GM21447 (cell line): ENCODE data around the gene OPCML.

Experiments
- ATAC-seq: cut with Tn5 transposase; IDR thresholded peaks from one replicate; pipeline ENCODE4 v1.9.1; 2021; ENCODE audit not compliant: unreplicated experiment

OPCML gene

GRCh38 chr11:132539590-132540368 lies 992.5 kb downstream of the OPCML start:
- ATAC-seq, result no peak

- ATAC-seq, result no peak
These were observed 993.7 kb downstream of the OPCML start for GRCh38 chr11:132538642-132539041.

GRCh38 chr11:132535830-132536229 lies 996.5 kb downstream of the OPCML start:
- no peak for ATAC-seq

DNA sequence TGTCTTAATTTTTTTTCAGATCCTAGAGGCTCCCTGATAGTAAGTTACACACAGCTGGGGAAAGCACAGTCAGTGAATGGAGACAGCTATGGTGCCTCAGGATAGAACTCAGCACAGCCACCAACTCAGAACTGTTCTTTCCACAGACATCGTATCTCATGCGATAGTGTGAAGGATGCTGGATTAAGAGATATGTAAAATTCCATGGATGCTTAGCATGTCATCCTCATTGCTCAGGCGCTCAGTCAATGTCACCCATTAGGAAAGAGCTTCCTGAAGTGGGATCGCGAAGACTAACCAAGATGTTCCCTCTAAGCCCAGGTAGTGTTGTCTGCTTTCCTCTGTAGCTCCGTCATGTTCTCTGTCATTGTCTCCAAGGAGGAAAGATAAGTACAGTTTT lies 1000.4 kb downstream of the OPCML start:
- ATAC-seq, result no peak

DNA sequence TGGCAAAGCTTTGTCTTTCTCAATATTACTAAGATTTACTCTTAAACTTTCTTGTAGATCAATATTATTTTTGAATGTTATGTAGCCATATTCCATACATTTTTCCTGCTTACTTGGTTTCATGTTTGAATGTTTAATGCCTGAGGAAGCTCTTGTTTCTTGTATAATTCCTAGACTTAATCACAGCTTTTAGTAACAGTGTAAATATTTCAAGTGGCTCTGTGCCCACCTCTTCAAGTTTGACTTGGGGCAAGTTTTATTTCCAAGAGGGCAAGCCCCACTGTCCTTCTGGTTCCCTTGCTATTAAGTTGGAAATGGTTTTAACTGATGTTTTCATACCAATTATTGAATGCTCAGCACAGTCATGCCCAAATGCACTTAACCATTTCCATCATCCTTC lies 1004.1 kb downstream of the OPCML start:
- ATAC-seq, result no peak

DNA sequence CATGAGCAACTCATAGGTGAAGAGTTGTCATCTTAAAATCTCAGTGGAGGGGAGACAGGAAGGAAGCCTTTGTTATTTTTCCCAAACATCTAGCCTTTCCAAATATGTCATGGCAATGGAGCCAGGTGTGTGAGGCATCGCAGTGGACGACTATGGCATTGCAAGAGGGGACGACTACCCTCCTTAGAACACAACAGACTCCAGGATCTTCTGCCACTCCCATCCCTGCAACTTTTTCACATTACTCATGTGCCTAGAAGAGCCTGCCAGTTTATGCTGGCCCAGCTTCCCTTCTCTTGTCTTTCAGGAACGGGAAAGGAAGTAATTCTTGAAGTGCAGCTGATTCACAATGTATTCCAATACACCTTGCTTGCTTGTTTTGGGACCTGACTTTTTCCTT lies 1008.4 kb downstream of the OPCML start:
- ATAC-seq, result no peak

DNA sequence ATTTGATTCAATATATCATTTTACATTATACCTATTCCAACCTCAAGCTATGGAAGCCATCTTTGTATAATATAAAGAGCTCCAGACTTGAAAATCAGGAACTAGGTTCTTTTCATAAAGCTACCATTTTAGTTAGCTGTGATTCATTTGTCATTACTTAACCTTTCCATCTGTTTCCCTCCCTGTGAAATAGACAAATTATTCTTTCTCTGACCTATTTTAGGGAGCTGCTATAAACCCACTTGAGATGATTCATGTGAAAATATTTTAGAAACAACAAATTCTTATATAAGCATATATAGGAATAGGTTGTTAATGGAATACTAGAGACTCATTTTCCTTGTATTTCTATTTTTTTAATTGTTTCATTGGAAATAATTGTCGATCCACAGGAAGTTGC lies 1012.1 kb downstream of the OPCML start:
- no peak for ATAC-seq

GRCh38 chr11:132519241-132519815 lies 1013.0 kb downstream of the OPCML start:
- no peak for ATAC-seq

DNA sequence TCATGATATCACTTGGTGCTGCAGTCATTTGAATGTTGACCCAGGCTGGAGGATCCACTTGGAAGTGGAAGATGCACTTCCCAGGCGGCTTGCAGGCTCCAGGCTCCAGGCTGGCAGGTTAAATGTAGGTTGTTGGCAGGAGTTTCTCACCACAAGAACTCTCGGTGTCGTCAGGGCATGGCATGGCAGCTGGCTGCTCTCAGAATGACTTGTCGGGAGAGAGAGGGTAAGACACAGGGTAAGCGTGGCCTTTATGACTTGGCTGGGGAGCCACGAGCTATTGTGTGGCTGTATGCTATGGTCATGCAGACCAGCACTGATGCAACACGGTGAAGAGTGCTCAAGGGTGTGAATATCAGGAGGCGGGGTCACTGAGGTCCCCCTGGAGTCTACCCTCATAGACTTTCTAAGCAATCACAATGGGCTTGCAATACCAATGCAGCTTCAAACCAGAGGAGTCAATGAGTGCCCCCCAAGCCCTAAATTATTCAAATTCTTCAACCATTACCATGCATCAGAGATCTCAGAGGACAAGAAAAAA lies 1027.7 kb downstream of the OPCML start:
- ATAC-seq, result no peak

DNA sequence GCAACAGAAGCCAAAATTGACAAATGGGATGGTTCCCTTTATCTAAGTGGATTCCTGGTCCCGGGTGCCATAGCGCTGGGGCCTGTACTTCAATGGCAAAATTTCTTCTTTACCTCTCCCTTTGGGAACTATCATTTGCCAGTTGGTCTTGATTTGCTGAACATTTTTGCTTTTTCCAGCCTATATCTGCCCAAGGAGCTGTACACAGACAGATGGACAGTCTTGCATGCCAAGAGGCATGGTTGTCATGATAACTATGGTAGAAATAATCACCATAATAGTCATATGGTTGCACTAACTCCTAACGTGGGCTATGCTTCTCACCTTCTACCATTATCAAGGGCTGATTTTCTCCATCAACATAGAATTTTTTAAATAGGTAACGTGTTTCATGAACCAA lies 1030.9 kb downstream of the OPCML start:
- no peak for ATAC-seq

- no peak for ATAC-seq
These were observed 1032.6 kb downstream of the OPCML start for GRCh38 chr11:132499661-132500060.

GRCh38 chr11:132496341-132496740 lies 1036.0 kb downstream of the OPCML start:
- ATAC-seq, result no peak

DNA sequence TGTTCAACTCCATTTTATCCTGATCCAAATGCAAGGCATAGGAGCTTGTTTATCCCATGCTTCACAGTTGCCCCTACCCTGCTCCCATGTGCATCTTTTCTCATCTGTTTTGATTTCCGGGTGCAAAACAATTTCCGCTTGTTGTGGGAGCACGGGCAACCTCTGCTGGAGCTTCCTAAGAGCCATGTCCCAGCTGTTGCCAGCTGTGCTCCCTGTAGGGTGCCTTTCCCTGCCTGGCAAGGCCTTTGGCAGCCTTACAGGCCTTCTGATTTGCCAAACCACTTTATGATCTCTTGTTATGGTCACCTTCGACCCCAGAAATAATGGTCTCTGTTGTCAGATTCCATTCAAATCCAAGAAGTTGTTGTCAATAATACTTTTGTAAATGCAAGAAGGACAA lies 1038.5 kb downstream of the OPCML start:
- no peak for ATAC-seq

- ATAC-seq, result no peak
These were observed 1041.3 kb downstream of the OPCML start for GRCh38 chr11:132490978-132491377.

DNA sequence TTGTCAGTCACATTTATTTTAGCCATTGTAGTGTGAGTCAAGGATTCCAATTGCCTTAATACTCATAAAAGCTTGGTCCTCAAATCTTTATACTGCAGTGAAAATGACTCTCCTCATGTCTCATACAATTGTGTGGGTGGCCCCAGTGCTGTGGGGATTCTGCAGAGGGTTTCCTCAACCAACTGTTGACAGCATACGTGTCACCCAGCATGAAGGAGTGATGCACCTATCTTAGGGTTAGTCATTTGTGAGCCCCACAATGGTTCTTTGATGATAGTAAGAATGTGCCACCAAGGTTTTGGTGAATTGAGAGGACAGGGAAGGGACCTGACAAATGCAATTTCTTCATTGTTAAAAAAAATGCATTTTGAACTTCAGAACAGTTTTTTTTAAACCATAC lies 1046.2 kb downstream of the OPCML start:
- ATAC-seq, result no peak

DNA sequence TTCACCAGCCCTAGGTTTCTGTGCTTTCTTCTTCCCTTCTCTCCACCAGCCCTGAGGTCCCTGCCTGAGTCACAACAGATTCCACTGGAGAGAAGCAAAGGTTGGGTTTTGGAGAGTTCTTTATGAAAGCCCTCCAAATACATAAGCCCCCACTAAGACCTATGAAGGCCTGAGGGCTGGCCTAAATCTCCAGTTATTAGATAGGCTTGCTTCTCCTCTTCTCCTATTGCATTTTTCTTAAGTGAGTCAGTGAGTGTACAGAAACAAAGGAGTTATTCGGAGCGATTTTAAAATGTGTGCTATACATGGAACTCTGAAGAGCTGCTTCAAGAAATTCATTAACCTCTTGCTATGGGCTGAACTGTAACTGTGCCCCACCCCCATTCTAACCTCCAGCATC lies 1057.3 kb downstream of the OPCML start:
- no peak for ATAC-seq

GRCh38 chr11:132472411-132473172 lies 1059.7 kb downstream of the OPCML start:
- ATAC-seq, result no peak

GRCh38 chr11:132471466-132471865 lies 1060.8 kb downstream of the OPCML start:
- ATAC-seq, result no peak

- no peak for ATAC-seq
These were observed 1065.3 kb downstream of the OPCML start for GRCh38 chr11:132466983-132467382.

DNA sequence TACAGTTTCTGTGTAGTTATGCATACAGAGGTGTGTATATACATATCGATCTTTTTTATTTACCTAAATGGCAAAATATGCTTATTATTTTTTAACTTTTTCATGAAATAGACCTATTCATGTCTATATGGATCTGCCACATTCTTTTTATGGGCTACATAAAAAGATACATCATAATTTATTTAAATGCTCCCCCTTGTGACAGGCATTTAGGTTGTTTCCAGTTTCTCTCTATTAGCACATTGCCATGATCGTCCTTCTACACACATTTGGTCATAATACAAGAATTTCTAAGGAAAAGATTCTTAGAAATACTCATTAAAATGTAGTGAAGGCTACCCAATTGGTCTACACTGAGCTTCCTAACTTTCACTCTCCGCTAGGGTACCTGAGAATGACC lies 1067.4 kb downstream of the OPCML start:
- ATAC-seq, result no peak

- no peak for ATAC-seq
These were observed 1068.3 kb downstream of the OPCML start for GRCh38 chr11:132464003-132464342.
